GM12891 (cell line): ENCODE results near the gene THAP7.

Experiments used
- POLR2A ChIP-seq: IDR thresholded peaks from 2 replicates; pipeline ENCODE4 v1.6.1; 2011; ENCODE audit warnings: low read depth, low read length, control low read depth
- POLR2AphosphoS5 ChIP-seq: IDR thresholded peaks from 2 replicates; pipeline ENCODE4 v1.6.1; 2011; ENCODE audit warnings: low read depth, low read length, control low read depth

DNA sequence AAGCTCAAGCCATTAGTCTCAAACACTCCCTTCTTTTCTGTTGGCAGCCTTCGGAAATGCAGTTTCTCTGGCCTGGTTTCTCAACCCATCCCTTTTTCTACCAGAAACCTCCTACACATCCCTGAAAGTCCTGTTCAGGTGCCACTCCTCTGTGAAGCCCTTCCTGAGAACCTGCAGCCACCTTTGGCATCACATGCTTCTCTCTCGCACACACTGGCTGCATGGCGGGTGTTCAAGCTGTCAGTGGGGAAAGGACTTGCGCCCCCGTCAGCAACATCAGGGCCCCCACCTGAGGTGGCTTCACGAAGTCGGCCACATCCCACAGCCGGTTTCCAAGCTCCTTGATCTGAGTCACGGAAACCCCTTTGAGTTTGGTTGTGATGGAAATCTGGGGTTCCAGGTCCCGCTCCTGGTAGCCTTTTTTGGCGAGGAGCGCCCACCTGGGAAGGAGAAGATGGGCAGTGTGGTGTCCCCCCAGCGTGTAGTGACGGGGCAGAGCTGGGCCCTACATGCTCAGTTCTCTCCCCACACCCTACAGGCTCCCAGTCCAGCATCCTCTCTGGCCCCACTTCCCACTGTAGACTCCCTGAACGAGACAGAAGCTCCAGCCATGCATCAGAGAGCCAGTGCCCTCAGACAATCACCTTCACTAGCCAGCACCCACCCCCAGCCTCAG, 42.1 kb upstream of the THAP7 start:
- no peak for TF ChIP-seq POLR2AphosphoS5
- no peak for TF ChIP-seq POLR2A
